ENCODE measurements around the gene ARPC2.

Gene ARPC2

DNA sequence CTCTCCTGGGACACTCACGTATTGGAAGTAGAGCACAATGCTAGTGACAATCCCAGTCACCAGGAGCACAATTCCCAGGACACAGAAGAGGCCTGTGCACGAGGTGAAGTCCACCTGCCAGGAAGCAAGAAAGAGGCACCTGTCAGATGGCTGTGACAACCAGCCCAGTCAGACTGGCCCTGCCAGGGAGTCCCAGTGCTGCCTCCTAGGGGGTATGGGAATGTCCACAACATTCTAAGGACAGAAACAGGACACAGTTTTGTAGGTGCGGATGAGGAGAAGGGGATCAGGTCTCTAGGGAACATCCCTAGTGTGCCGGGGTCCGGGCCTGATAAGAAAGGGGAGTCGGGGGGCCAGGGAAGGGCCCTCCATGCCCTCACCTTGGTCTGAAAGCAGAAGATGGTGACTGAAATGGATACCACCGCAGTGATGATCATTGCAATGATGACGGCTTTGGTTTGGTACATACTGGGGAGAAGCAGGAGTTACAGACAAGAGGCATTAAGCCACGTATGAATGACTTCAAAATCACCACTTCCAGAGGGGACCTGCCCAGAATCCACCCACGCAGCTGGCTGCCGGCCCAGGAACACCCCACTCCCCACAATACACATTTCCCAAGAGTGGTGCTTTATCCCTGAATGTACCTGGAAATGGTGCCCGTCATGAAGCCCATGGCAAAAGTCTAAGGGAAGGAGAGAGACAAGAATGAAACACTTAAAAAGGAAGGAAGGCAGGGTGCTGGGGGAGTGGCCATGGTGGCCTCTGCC, 60.2 kb downstream of the ARPC2 start:
- TF ChIP-seq, protein P1, sequence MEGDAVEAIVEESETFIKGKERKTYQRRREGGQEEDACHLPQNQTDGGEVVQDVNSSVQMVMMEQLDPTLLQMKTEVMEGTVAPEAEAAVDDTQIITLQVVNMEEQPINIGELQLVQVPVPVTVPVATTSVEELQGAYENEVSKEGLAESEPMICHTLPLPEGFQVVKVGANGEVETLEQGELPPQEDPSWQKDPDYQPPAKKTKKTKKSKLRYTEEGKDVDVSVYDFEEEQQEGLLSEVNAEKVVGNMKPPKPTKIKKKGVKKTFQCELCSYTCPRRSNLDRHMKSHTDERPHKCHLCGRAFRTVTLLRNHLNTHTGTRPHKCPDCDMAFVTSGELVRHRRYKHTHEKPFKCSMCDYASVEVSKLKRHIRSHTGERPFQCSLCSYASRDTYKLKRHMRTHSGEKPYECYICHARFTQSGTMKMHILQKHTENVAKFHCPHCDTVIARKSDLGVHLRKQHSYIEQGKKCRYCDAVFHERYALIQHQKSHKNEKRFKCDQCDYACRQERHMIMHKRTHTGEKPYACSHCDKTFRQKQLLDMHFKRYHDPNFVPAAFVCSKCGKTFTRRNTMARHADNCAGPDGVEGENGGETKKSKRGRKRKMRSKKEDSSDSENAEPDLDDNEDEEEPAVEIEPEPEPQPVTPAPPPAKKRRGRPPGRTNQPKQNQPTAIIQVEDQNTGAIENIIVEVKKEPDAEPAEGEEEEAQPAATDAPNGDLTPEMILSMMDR (conservative IDR thresholded peaks at IDR 0.05; ENCODE audit: low read depth, low read length): peak; percentile 23
- H3K4me3 ChIP-seq (ENCODE audit: low read length): no peak overlapping the region
- DNase-seq (ENCODE audit: low read depth): no peak

DNA sequence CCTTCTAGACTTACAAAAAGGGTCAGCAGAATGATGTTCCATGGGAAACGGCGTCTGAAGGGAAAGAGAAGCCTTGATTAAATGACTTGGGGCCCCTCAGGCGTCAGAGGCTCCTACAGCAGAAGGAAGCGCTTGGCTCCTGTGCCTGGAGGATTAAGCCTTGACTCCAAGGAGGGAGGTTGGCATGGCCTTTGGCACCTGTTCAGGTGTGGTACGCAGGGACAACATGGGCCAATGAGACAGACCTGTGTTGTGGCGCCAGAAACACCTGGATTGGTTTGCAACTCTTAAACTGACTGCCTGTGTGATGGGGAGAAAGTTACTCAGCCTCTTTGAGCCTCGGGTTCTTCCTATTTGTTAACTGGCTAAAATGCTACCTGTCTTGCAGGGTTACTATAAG, 60.9 kb downstream of the ARPC2 start:
- no peak overlapping the region for H3K4me3 ChIP-seq (ENCODE audit: low read length)
- DNase-seq (ENCODE audit: low read depth): no peak
- TF ChIP-seq, protein P1 (conservative IDR thresholded peaks at IDR 0.05; ENCODE audit: low read depth, low read length): no peak

DNA sequence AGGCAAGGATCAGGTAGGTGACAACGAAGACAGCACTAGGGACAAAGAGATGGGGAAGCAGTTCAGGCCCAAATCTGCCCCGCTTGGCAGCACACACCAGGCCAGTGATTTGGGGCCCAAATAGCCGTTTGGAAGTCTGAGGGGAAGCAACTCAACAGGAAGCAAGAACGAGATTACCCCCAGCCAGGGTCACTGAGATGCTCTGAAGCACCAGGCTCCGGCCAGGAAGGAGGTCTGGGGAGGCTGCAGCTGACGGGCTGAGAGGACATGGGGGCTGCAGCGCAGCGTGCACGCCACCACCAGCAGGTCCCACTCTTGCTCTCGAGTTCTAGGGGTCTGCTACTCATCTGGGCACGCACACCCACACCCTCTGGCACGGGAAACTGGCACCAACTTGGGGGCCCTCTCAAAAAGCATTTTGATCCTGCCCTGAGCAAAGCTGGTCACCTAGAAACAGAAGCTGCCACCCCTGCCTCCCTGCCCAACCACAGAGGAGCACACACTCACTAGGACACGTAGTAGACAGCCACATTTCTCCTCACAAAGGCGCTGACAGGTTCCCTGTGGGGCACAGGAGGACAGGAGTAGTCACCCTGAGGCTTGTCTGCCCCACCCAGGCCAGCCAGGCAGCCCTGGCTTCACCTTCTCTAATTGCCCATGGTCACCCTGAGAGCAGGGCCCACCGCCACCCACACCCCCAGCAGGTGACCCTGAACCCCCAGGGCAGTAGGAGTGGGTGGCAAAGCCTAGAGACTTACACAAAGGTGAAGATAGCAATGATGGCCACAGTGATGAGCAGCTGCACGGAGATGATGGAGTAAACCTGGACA, 61.8 kb downstream of the ARPC2 start:
- DNase-seq (ENCODE audit: low read depth): no peak

DNA sequence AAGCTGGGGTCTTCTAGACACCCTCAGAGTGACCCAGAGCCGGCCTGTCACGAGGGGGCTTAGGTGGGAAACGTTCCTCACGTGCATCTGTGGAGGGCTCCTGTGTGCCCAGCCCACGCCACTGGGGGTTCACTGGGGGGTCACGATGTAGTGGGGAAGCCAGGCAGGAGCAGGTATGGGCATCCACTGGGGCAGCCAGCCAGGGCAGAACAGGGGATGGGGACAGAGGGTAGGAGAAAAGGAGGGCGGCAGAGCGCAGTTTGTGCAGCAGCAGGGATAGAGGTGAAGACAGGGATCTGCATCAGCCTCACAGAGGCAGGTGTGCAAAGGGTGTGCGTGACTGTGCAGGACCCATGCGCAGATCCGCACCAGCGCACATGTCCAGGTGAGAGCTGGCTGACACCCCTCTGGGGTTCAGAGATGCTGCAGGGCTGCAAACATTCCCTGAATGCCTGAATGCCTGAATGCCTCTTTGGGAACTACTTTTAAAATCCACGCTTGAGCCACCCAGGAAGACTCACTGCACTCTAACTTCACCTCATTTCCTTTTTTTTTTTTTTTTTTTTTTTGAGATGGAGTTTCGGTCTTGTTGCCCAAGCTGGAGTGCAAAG, 63.4 kb downstream of the ARPC2 start:
- no peak for DNase-seq (ENCODE audit: low read depth)
- no peak overlapping the region for H3K4me3 ChIP-seq (ENCODE audit: low read length)
- TF ChIP-seq, protein P1 (conservative IDR thresholded peaks at IDR 0.05; ENCODE audit: low read depth, low read length): no peak

More for the DNA sequence above, 61.8 kb downstream of the ARPC2 start:
- TF ChIP-seq, protein P1 (conservative IDR thresholded peaks at IDR 0.05; ENCODE audit: low read depth, low read length): no peak
- no peak overlapping the region for H3K4me3 ChIP-seq (ENCODE audit: low read length)

- H3K4me3 ChIP-seq (ENCODE audit: low read length): no peak overlapping the region
- no peak for DNase-seq (ENCODE audit: low read depth)
- TF ChIP-seq, protein P1 (conservative IDR thresholded peaks at IDR 0.05; ENCODE audit: low read depth, low read length): no peak
Observed at GRCh38 chr2:218281449-218281848, 64.5 kb downstream of the ARPC2 start.

GRCh38 chr2:218282173-218282991, 65.4 kb downstream of the ARPC2 start:
- TF ChIP-seq, protein P1 (conservative IDR thresholded peaks at IDR 0.05; ENCODE audit: low read depth, low read length): no peak
- H3K4me3 ChIP-seq (ENCODE audit: low read length): no peak overlapping the region
- no peak for DNase-seq (ENCODE audit: low read depth)

Measured in retinal pigment epithelial cell (primary cell).